ENCODE data around the gene PCA3. TPM values are rescaled to one million over a fixed set of nuclear protein-coding genes. Genes with fewer than 3 reads are reported as not detected.
"Not testable (repeated sequence)": the region's sequence is repeated elsewhere in the genome, so short reads cannot be mapped to it uniquely, and the experiment has no call there.

PCA3 gene
- total RNA-seq, 4 donors from 2014 or later: not detected

GRCh38 chr9:76738402-76738801 is 25.8 kb upstream of the PCA3 start:
- Histone ChIP-seq H3K36me3 (no peaks in the 10 kb centered on the region), H3K4me3 (no peak overlapping the region), H3K9me3 (no peaks in the 10 kb centered on the region), H3K27me3 (no peaks in the 10 kb centered on the region), H3K27ac (no peak overlapping the region), H3K4me1 (no peaks in the 10 kb centered on the region)
- intact Hi-C loops (cut with DNase I): no loop called here
- WGBS, 2 donors: 54 to 68% methylated on average over 5 of the region's 5 CpGs
- TF ChIP-seq CTCF (IDR thresholded peaks at IDR 0.05): no peak
- no peak for DNase-seq

GRCh38 chr9:76741524-76741923 is 22.7 kb upstream of the PCA3 start:
- peaks cover 0 to 8% (median 0%) of the 10 kb centered on the region in 3 donors for H3K9me3 ChIP-seq

DNA sequence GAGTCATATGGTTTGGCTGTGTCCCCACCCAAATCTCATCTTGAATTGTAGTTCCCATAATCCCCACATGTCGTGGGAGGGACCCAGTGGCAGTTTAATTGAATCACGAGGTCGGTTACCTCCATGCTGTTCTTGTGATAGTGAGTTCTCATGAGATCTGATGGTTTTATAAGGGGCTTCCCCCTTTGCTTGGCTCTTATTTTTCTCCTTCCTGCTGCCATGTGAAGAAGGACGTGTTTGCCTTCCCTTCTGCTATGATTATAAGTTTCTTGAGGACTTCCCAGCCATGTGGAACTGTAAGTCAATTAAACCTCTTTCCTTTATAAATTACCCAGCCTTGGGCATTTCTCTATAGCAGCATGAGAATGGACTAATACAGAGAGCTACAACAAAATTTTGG is 21.3 kb upstream of the PCA3 start:
- H3K4me3 ChIP-seq; intact Hi-C loops (cut with DNase I); H3K4me1 ChIP-seq; H3K9me3 ChIP-seq; H3K27me3 ChIP-seq; DNase-seq; H3K36me3 ChIP-seq; H3K27ac ChIP-seq: not testable (repeated sequence)
- 68 to 71% methylated on average over 4 of the region's 4 CpGs for WGBS, 2 donors

More at GRCh38 chr9:76741524-76741923, 22.7 kb upstream of the PCA3 start:
- DNase-seq: no peak
- intact Hi-C loops (cut with DNase I): no loop called here
- Histone ChIP-seq H3K4me1 (no peaks in the 10 kb centered on the region), H3K27me3 (no peaks in the 10 kb centered on the region), H3K4me3 (no peak overlapping the region), H3K27ac (no peak overlapping the region), H3K36me3 (no peaks in the 10 kb centered on the region)
- TF ChIP-seq CTCF (IDR thresholded peaks at IDR 0.05) (no peak), POLR2A (IDR thresholded peaks at IDR 0.05) (no peak)
- 72 to 81% methylated on average over 5 of the region's 5 CpGs for WGBS, 2 donors

- TF ChIP-seq POLR2A (IDR thresholded peaks at IDR 0.05): no peak
- no peak for TF ChIP-seq CTCF (IDR thresholded peaks at IDR 0.05)
- 27 to 44% methylated on average over 3 of the region's 3 CpGs for WGBS, 2 donors
- intact Hi-C loops (cut with DNase I): no loop called here
These were observed 20.3 kb upstream of the PCA3 start for GRCh38 chr9:76743931-76744330.

GRCh38 chr9:76744336-76744735 is 19.9 kb upstream of the PCA3 start:
- peaks cover 0 to 8% (median 0%) of the 10 kb centered on the region in 3 donors for H3K9me3 ChIP-seq
- no peaks in the 10 kb centered on the region for H3K27me3 ChIP-seq
- TF ChIP-seq POLR2A (IDR thresholded peaks at IDR 0.05): no peak
- no peak for TF ChIP-seq CTCF (IDR thresholded peaks at IDR 0.05)
- intact Hi-C loops (cut with DNase I): no loop called here
- H3K27ac ChIP-seq: no peak overlapping the region
- no peaks in the 10 kb centered on the region for H3K36me3 ChIP-seq
- H3K4me1 ChIP-seq: no peaks in the 10 kb centered on the region
- WGBS, 2 donors: 28 to 33% methylated on average over 2 to 3 of the region's 3 CpGs
- no peak for DNase-seq
- H3K4me3 ChIP-seq: no peak overlapping the region

More at GRCh38 chr9:76743931-76744330, 20.3 kb upstream of the PCA3 start:
- no peaks in the 10 kb centered on the region for H3K27me3 ChIP-seq
- H3K9me3 ChIP-seq: peaks cover 0 to 8% (median 0%) of the 10 kb centered on the region in 3 donors
- H3K27ac ChIP-seq: no peak overlapping the region
- no peak overlapping the region for H3K4me3 ChIP-seq
- no peaks in the 10 kb centered on the region for H3K4me1 ChIP-seq
- H3K36me3 ChIP-seq: no peaks in the 10 kb centered on the region
- no peak for DNase-seq

- WGBS, 2 donors: 72 to 88% methylated on average over 3 of the region's 3 CpGs
- Histone ChIP-seq H3K4me1 (no peaks in the 10 kb centered on the region), H3K4me3 (no peak overlapping the region), H3K9me3 (peaks cover 0 to under 1% (median 0%) of the 10 kb centered on the region in 3 donors), H3K36me3 (no peaks in the 10 kb centered on the region), H3K27me3 (no peaks in the 10 kb centered on the region), H3K27ac (no peak overlapping the region)
- intact Hi-C loops (cut with DNase I): no loop called here
- no peak for DNase-seq
- TF ChIP-seq CTCF (IDR thresholded peaks at IDR 0.05): no peak
- TF ChIP-seq POLR2A (IDR thresholded peaks at IDR 0.05): no peak
These were observed 13.2 kb upstream of the PCA3 start for GRCh38 chr9:76751001-76751400.
